GM12878 (cell line): Measurements from ENCODE around the gene ITGAL. TPM values are rescaled to one million over a fixed set of nuclear protein-coding genes. Genes with fewer than 3 reads are reported as not detected.

Source experiments
- HDGF ChIP-seq: fragments of 450-650 bp; IDR thresholded peaks from 2 replicates; pipeline ENCODE4 v1.6.1; 2016; ENCODE audit warnings: antibody characterized with exemption
- NFXL1 ChIP-seq: fragments of 450-650 bp; IDR thresholded peaks from 2 replicates; pipeline ENCODE4 v1.6.1; 2017; ENCODE audit warnings: antibody characterized with exemption, mild to moderate bottlenecking, borderline replicate concordance
- POLR2AphosphoS5 ChIP-seq: IDR thresholded peaks from 2 replicates; pipeline ENCODE4 v1.6.1; 2011; ENCODE audit warnings: mild to moderate bottlenecking, low read length, inconsistent platforms
- SPI1 ChIP-seq: IDR thresholded peaks from 2 replicates; pipeline ENCODE4 v1.6.1; 2011; ENCODE audit warnings: low read depth, mild to moderate bottlenecking, low read length, moderate library complexity, borderline replicate concordance; ENCODE audit not compliant: insufficient read depth
- STAT1 ChIP-seq: fragments of 450-650 bp; conservative IDR thresholded peaks from 2 replicates; pipeline ENCODE4 v1.6.1; 2014; ENCODE audit warnings: antibody characterized with exemption, mild to moderate bottlenecking
- polyA plus RNA-seq, 11 experiments: library from polyadenylated mRNA; depleted of rRNA in 4 of 11; unstranded in 6 of 11; stranded (reverse) in 5 of 11; fragments of >200 nt; fragmentation: Nextera tagmentation in 4 of 11; fragmentation: Illumina TruSeq in 1 of 11; extraction: Ambion mirVana in 4 of 11; extraction: Trizol in 1 of 11; gene quantifications; 1 replicate in 1 of 11; 2 replicates in 10 of 11; pipeline versions ENCODE4 v1.2.1 to v1.2.3, GENCODE V29; 2011 to 2016; ENCODE audit warnings: inconsistent platforms in 2 of 11, missing spikeins in 2 of 11, low read depth in 1 of 11
- total RNA-seq, 4 experiments: library from RNA; depleted of rRNA in 3 of 4; stranded (reverse); fragments of >200 nt in 3 of 4; fragmentation: Illumina TruSeq in 1 of 4; extraction: Trizol in 1 of 4; gene quantifications; 2 replicates each; pipeline versions ENCODE4 v1.2.1 to v1.2.3, GENCODE V29; 2013 to 2021
- TF ChIP-seq, protein P1 (sequence below): IDR thresholded peaks from 2 replicates; pipeline ENCODE4 v1.6.1; 2012; ENCODE audit warnings: mild to moderate bottlenecking, low read depth, low read length
- TF ChIP-seq, protein P2 (sequence below): IDR thresholded peaks from 2 replicates; pipeline ENCODE4 v1.6.1; 2012; ENCODE audit warnings: low read depth, low read length, improper control_type of control experiment

Gene ITGAL
- total and polyA plus RNA-seq, 10 of the 15 experiments (the other 5 are each of a cell fraction or from before 2014, with no cell fraction given): 10.7 to 170 (median 96.9) TPM

- TF ChIP-seq NFXL1: no peak
- TF ChIP-seq, protein P1, sequence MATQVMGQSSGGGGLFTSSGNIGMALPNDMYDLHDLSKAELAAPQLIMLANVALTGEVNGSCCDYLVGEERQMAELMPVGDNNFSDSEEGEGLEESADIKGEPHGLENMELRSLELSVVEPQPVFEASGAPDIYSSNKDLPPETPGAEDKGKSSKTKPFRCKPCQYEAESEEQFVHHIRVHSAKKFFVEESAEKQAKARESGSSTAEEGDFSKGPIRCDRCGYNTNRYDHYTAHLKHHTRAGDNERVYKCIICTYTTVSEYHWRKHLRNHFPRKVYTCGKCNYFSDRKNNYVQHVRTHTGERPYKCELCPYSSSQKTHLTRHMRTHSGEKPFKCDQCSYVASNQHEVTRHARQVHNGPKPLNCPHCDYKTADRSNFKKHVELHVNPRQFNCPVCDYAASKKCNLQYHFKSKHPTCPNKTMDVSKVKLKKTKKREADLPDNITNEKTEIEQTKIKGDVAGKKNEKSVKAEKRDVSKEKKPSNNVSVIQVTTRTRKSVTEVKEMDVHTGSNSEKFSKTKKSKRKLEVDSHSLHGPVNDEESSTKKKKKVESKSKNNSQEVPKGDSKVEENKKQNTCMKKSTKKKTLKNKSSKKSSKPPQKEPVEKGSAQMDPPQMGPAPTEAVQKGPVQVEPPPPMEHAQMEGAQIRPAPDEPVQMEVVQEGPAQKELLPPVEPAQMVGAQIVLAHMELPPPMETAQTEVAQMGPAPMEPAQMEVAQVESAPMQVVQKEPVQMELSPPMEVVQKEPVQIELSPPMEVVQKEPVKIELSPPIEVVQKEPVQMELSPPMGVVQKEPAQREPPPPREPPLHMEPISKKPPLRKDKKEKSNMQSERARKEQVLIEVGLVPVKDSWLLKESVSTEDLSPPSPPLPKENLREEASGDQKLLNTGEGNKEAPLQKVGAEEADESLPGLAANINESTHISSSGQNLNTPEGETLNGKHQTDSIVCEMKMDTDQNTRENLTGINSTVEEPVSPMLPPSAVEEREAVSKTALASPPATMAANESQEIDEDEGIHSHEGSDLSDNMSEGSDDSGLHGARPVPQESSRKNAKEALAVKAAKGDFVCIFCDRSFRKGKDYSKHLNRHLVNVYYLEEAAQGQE: no peak
- no peak for TF ChIP-seq HDGF
- TF ChIP-seq, protein P2, sequence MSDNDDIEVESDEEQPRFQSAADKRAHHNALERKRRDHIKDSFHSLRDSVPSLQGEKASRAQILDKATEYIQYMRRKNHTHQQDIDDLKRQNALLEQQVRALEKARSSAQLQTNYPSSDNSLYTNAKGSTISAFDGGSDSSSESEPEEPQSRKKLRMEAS: peak; percentile 46; the same call in 1 of the 2 replicates
- no peak for TF ChIP-seq SPI1
- TF ChIP-seq POLR2AphosphoS5: peak; percentile 38
- TF ChIP-seq STAT1: no peak; the same call in 1 of the 2 replicates
Observed at GRCh38 chr16:30557957-30558788, 85.6 kb downstream of the ITGAL start, which contains the start of gene ZNF764 (continued).
